Body of pancreas (tissue), 4 donors: ENCODE measurements around the gene SHANK3. TPM values are rescaled to one million over a fixed set of nuclear protein-coding genes. Genes with fewer than 3 reads are reported as not detected.

ENCODE experiments used
- ATAC-seq: fragments of 150-250 bp; one replicate; pipeline ENCODE4 v1.9.1; 2016
- DNase-seq, 4 donors: peaks; one replicate each; pipeline ENCODE4 v3.0.0-alpha.2; 2019
- H3K27ac ChIP-seq, 4 donors: fragments of 200-600 bp; sonication (generic); 1 replicate in 3 of 4; 2 replicates in 1 of 4; pipeline versions ENCODE4 v1.5.1 to v1.6.1; 2016 to 2019; ENCODE audit warnings: mild to moderate bottlenecking in 1 of 4, mixed read lengths in 1 of 4, moderate library complexity in 1 of 4
- H3K27me3 ChIP-seq, 2 donors: fragments of 200-600 bp; sonication (generic); one replicate each; pipeline ENCODE4 v1.6.0; 2016; ENCODE audit warnings: mild to moderate bottlenecking in 1 of 2
- H3K36me3 ChIP-seq, 2 donors: fragments of 200-600 bp; sonication (generic); replicated peaks in 1 of 2; 2 replicates each; pipeline ENCODE4 v1.5.1; 2016; ENCODE audit warnings: low read depth in 2 of 2; ENCODE audit not compliant: insufficient read depth in 1 of 2
- H3K4me1 ChIP-seq: fragments of 200-600 bp; sonication (generic); one replicate; pipeline ENCODE4 v1.6.0; 2016
- H3K4me3 ChIP-seq, 2 donors: fragments of 200-600 bp; sonication (generic); 1 replicate in 1 of 2; 2 replicates in 1 of 2; pipeline ENCODE4 v1.5.1; 2016 to 2019
- H3K9me3 ChIP-seq, 3 donors: fragments of 200-600 bp; sonication (generic); 1 replicate in 2 of 3; 2 replicates in 1 of 3; pipeline ENCODE4 v1.5.1; 2016
- POLR2A ChIP-seq, 3 donors: fragments of 450-650 bp; IDR thresholded peaks; one replicate each; pipeline ENCODE4 v1.6.1; 2016; ENCODE audit warnings: antibody characterized with exemption in 3 of 3, mild to moderate bottlenecking in 2 of 3
- WGBS, 2 donors: methylation state at CpG; one replicate each; pipeline ENCODE4 v1.1.5; 2017; 5-methylcytosine and 5-hydroxymethylcytosine counted together
- intact Hi-C: fragments of 100-400 bp; cut with DNase I; formaldehyde crosslinking; loops from one replicate; pipeline ENCODE4 v1.15.1; 2023
- total RNA-seq, 2 donors: library from RNA; depleted of rRNA; stranded (reverse); fragments of >200 nt; gene quantifications; one replicate each; pipeline ENCODE4 v1.1.0, GENCODE V29; 2016
- TF ChIP-seq, protein P1 (sequence below), 7 experiments: fragments of 450-650 bp in 4 of 7; fragments of 200-600 bp in 3 of 7; sonication (generic) in 3 of 7; IDR thresholded peaks; one replicate each; pipeline ENCODE4 v1.5.1; 2016 to 2019; ENCODE audit warnings: antibody characterized with exemption in 7 of 7

The SHANK3 gene
- total RNA-seq, 2 donors from 2014 or later = 6.0 to 15.5 TPM

DNA sequence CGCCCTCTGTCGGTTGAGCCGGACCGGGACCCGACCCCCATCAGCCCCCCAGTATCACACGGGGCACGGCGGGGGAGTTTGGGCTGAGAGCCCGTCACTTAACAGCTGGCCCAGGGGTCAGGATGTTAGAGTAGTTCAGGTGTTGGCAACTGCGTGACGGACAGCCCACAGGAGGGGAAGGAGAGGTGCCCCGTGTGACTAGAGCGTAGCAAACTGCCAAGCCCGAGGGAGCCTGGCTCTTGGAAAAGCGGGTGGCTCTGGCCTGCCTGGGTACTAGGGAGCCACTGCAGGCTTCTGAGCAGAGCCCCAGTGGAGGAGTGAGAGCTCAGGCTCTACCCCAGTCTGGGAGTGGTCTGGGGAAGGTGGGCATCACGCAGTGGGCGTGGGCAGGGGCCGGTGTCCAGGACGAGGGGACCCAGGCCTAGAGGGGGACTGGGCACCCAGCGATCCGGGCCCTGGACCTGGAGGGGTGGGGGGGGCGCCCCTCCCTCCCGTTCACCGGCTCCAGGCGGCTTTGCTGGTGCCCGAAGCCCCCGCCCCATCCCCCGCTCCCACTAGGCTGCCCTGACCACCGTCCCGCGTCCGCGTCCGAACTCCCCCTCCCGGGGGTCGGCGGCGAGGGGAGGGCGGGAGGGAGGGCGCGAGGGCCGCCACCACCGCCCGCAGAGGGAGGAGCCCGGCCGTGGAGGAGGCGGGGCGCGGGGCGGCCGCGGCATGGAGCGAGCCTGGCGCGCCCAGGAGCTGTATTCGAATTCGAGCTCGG lies 24.4 kb downstream of the SHANK3 start:
- H3K4me1 ChIP-seq = peaks cover 13% of the 10 kb centered on the region
- H3K27ac ChIP-seq = no peak overlapping the region
- no peak for TF ChIP-seq POLR2A (IDR thresholded peaks at IDR 0.05)
- TF ChIP-seq, protein P1, sequence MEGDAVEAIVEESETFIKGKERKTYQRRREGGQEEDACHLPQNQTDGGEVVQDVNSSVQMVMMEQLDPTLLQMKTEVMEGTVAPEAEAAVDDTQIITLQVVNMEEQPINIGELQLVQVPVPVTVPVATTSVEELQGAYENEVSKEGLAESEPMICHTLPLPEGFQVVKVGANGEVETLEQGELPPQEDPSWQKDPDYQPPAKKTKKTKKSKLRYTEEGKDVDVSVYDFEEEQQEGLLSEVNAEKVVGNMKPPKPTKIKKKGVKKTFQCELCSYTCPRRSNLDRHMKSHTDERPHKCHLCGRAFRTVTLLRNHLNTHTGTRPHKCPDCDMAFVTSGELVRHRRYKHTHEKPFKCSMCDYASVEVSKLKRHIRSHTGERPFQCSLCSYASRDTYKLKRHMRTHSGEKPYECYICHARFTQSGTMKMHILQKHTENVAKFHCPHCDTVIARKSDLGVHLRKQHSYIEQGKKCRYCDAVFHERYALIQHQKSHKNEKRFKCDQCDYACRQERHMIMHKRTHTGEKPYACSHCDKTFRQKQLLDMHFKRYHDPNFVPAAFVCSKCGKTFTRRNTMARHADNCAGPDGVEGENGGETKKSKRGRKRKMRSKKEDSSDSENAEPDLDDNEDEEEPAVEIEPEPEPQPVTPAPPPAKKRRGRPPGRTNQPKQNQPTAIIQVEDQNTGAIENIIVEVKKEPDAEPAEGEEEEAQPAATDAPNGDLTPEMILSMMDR (IDR thresholded peaks at IDR 0.05) = peak in 6 of 7 experiments; percentile 20 to 35 (median 33)
- ATAC-seq (peak; percentile 65), DNase-seq (peak in 2 of 4 donors; percentile 20 to 45)
- no peaks in the 10 kb centered on the region for H3K9me3 ChIP-seq
- no peak overlapping the region for H3K4me3 ChIP-seq
- H3K27me3 ChIP-seq = no peaks in the 10 kb centered on the region
- WGBS, 2 donors = 17 to 20% methylated on average over 3 to 43 of the region's 58 CpGs
- no peaks in the 10 kb centered on the region for H3K36me3 ChIP-seq
- intact Hi-C loops = no loop called here

DNA sequence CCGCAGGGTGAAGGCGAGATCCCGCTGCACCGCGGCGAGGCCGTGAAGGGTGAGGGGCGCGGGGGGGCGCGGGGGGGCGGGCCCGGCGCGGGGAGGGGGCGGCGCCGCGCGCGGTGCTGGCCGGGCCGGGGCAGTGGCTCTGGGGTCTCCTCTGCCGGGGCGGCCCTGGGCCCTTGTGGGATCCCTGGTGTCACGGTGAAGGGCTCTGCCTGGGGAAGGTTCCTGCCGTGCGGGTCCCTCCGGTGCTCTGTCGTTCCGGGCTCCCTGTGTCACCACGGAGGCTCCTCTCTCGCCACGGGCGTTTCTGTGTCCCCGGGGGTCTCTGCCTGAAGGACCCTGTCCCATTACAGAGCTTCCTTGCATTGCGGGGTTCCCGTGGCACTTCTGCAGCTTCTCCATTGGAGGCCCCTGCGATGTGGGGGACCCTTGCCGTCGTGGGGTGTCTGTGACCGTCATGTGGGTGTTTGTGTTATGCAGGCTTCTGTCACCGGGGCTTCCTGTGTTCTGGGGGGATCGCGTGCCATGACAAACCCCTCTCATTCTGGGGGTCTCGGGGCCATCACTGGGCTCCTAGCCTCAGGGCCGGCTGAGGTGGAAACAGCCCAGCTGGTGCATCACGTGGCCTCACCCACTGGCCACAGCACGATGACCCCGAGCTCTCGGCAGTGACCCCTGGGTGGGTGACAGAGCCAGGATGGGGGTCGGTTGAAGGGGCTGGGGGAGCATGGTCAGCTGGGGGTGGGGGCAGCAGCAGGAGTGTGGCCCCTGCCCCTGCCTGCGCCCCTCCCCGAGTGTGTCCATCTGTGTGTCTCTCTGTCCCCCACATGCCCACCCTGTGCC lies 25.3 kb downstream of the SHANK3 start:
- 26 to 28% methylated on average over 6 to 51 of the region's 54 CpGs for WGBS, 2 donors
- Histone ChIP-seq H3K4me3 (no peak overlapping the region), H3K27me3 (no peaks in the 10 kb centered on the region), H3K27ac (no peak overlapping the region), H3K36me3 (no peaks in the 10 kb centered on the region), H3K9me3 (no peaks in the 10 kb centered on the region), H3K4me1 (peaks cover 13% of the 10 kb centered on the region)
- intact Hi-C loops = no loop called here
- no peak for TF ChIP-seq POLR2A (IDR thresholded peaks at IDR 0.05)
- TF ChIP-seq, protein P1 (IDR thresholded peaks at IDR 0.05) = no peak
- ATAC-seq (no peak), DNase-seq (peak in 2 of 4 donors; percentile 3 to 10)

DNA sequence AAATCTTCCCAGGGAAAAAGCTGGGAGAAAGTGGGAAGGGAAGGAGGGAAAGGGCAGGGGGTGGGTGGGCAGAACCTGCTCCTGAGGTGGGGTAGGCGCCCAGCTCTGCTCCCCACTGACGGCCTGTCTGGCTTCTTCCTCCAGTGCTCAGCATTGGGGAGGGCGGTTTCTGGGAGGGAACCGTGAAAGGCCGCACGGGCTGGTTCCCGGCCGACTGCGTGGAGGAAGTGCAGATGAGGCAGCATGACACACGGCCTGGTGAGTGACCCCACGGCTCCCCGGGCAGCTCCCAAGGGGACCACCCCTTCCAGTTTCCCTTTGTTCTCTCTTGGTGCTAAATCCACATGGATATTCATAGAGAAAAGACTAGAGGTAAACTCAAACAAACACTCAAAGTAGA lies 25.9 kb downstream of the SHANK3 start:
- H3K27ac ChIP-seq = no peak overlapping the region
- intact Hi-C loops = no loop called here
- DNase-seq = peak in 1 of 4 donors; percentile 3

DNA sequence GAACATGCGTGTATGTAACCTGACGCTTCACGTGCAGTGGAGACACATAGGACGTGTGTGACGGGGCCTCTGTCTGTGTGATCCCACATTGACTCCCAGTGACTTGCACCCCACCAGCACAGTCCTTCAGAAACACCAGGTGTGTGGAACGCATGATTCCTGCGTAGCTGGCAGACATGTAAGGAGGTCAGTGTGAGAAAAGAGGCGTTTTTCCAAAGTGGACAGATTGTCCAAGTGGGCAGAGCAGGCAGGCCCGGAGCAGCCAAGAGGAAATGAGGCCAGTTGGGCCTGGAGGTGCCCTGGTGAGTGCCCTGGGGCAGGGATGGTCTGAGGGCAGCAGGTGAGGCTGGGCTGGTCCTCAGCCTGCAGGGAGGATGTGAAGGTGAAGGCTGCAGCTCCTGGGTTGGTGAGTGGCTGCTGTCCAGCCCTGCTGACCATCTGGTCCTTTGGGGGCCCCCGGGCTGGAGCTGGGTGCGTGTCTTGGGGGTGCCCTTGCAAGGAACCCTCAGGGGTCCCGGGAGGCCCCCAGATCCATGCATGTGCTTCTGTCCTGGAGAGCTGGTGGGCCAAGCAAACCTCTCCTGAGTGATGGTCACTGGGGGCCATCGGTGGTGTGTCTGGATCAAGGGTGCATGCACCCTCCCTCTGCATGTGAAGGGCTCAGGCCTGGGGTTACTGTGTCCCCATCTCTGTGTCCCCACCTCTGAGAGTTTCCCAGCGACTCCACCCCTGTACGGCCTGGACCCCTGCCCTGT lies 26.6 kb downstream of the SHANK3 start:
- Histone ChIP-seq H3K27ac (no peak overlapping the region), H3K4me1 (peaks cover 13% of the 10 kb centered on the region), H3K9me3 (no peaks in the 10 kb centered on the region), H3K27me3 (no peaks in the 10 kb centered on the region), H3K4me3 (no peak overlapping the region), H3K36me3 (no peaks in the 10 kb centered on the region)
- no peak for ATAC-seq
- intact Hi-C loops = no loop called here
- WGBS, 2 donors = 84 to 85% methylated on average over 13 to 14 of the region's 15 CpGs
- no peak for TF ChIP-seq POLR2A (IDR thresholded peaks at IDR 0.05)
- peak in 2 of 4 donors; percentile 5 for DNase-seq

More for the DNA sequence above, 25.9 kb downstream of the SHANK3 start:
- H3K4me1 ChIP-seq = peaks cover 13% of the 10 kb centered on the region
- no peak for TF ChIP-seq POLR2A (IDR thresholded peaks at IDR 0.05)
- TF ChIP-seq, protein P1 (IDR thresholded peaks at IDR 0.05) = no peak
- H3K36me3 ChIP-seq = no peaks in the 10 kb centered on the region
- no peaks in the 10 kb centered on the region for H3K9me3 ChIP-seq
- ATAC-seq = no peak
- 67 to 74% methylated on average over 7 to 12 of the region's 12 CpGs for WGBS, 2 donors
- H3K27me3 ChIP-seq = no peaks in the 10 kb centered on the region
- H3K4me3 ChIP-seq = no peak overlapping the region
